Esophagus squamous epithelium (tissue), 4 donors: Measurements from ENCODE around the gene IQUB.

Experiments
- CTCF ChIP-seq, 6 experiments: fragments of 450-650 bp in 4 of 6; fragments of 200-600 bp in 2 of 6; sonication (generic) in 2 of 6; IDR thresholded peaks; one replicate each; pipeline ENCODE4 v1.5.1; 2016 to 2019; ENCODE audit warnings: antibody characterized with exemption in 6 of 6, mild to moderate bottlenecking in 4 of 6, moderate library complexity in 4 of 6
- POLR2A ChIP-seq, 4 donors: fragments of 450-650 bp; IDR thresholded peaks; one replicate each; pipeline ENCODE4 v1.6.1; 2017; ENCODE audit warnings: antibody characterized with exemption in 4 of 4, mild to moderate bottlenecking in 4 of 4, moderate library complexity in 3 of 4

- TF ChIP-seq CTCF (IDR thresholded peaks at IDR 0.05): no peak
- no peak for TF ChIP-seq POLR2A (IDR thresholded peaks at IDR 0.05)
These were observed 29.2 kb downstream of the IQUB start for GRCh38 chr7:123505221-123505620.
